IPS-18a (cell line): Measurements from ENCODE around the gene OR6T1.

Experiments
- H3K27ac ChIP-seq: one replicate; pipeline ENCODE4 v1.5.1; 2013; ENCODE audit warnings: low read length
- H3K27me3 ChIP-seq: one replicate; pipeline ENCODE4 v1.6.1; 2013; ENCODE audit warnings: mild to moderate bottlenecking, low read length; ENCODE audit not compliant: control insufficient read depth, insufficient read depth
- H3K36me3 ChIP-seq: one replicate; pipeline ENCODE4 v1.6.1; 2013; ENCODE audit warnings: low read depth, low read length; ENCODE audit not compliant: control insufficient read depth
- H3K4me1 ChIP-seq: one replicate; pipeline ENCODE4 v1.6.1; 2013; ENCODE audit warnings: low read depth, low read length; ENCODE audit not compliant: control insufficient read depth
- H3K4me3 ChIP-seq: one replicate; pipeline ENCODE4 v1.5.1; 2013; ENCODE audit warnings: low read length
- H3K9ac ChIP-seq: one replicate; pipeline ENCODE4 v1.6.1; 2013; ENCODE audit warnings: mild to moderate bottlenecking, low read length, moderate library complexity
- H3K9me3 ChIP-seq: one replicate; pipeline ENCODE4 v1.6.1; 2013; ENCODE audit warnings: low read depth, low read length; ENCODE audit not compliant: control insufficient read depth

Gene OR6T1

DNA sequence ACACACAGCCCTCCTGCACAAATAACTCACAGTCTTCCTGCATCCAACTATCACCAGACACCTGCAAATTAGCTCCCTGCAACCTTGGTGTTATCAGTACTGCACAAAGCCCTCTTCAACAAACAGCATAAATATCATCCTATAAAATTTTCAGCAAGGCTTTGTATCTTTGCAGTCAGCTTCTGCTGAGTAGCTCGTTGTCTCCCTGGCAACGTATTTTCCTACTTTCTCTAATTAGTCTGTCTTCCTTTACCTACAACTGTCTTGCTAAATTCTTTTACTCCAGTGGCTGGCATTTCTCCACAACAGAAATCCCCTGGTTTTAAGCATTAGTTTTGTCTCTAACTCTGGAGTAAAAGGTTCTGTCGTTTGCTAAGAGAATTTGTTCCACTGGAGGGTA lies 37.8 kb downstream of the OR6T1 start:
- Histone ChIP-seq H3K4me1 (peaks cover 6% of the 10 kb centered on the region), H3K9me3 (no peaks in the 10 kb centered on the region), H3K9ac (no peak overlapping the region), H3K27me3 (no peaks in the 10 kb centered on the region), H3K27ac (no peak overlapping the region), H3K36me3 (no peaks in the 10 kb centered on the region), H3K4me3 (no peak overlapping the region)

DNA sequence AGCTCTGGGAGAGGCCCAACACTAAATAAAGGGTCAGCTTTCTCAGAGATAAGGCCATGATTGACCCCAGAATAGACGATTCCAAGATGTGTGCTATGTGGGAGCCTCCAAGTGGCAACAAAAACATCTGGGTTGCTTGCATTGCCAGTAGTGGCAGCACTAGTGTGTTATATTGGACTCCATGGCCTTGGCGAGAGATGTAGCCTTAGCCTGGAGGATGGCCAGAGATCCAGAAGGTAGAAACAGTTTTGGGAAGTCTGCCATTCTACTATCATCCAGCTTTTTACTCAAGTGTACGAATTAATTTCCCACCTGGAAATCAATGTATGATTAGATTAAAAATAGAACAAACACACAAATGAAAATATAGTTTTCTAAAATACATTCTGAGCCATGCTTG lies 38.7 kb downstream of the OR6T1 start:
- Histone ChIP-seq H3K4me1 (peaks cover 6% of the 10 kb centered on the region), H3K9me3 (no peaks in the 10 kb centered on the region), H3K9ac (no peak overlapping the region)

GRCh38 chr11:123903932-123904331 lies 39.7 kb downstream of the OR6T1 start:
- Histone ChIP-seq H3K9me3 (no peaks in the 10 kb centered on the region), H3K36me3 (no peaks in the 10 kb centered on the region), H3K27ac (no peak overlapping the region), H3K4me3 (no peak overlapping the region), H3K4me1 (peaks cover 6% of the 10 kb centered on the region), H3K27me3 (no peaks in the 10 kb centered on the region), H3K9ac (no peak overlapping the region)

More for the DNA sequence above, 38.7 kb downstream of the OR6T1 start:
- no peak overlapping the region for H3K4me3 ChIP-seq
- H3K36me3 ChIP-seq: no peaks in the 10 kb centered on the region
- no peaks in the 10 kb centered on the region for H3K27me3 ChIP-seq
- H3K27ac ChIP-seq: no peak overlapping the region

GRCh38 chr11:123901867-123902266 lies 41.8 kb downstream of the OR6T1 start, which contains the start of gene OR8D4:
Gene OR8D4 (plus strand): TSS chr11:123902167. CDS start chr11:123906432, 4,265 bp downstream.
- H3K36me3 ChIP-seq: no peaks in the 10 kb centered on the region
- H3K4me1 ChIP-seq: peaks cover 6% of the 10 kb centered on the region
- H3K27ac ChIP-seq: no peak within 1 kb of the TSS
- H3K9ac ChIP-seq: no peak within 1 kb of the TSS
- no peaks in the 10 kb centered on the region for H3K9me3 ChIP-seq
- H3K4me3 ChIP-seq: no peak within 1 kb of the TSS
- H3K27me3 ChIP-seq: no peaks in the 10 kb centered on the region

GRCh38 chr11:123899792-123900191 lies 43.8 kb downstream of the OR6T1 start:
- no peaks in the 10 kb centered on the region for H3K27me3 ChIP-seq
- H3K36me3 ChIP-seq: no peaks in the 10 kb centered on the region
- H3K4me3 ChIP-seq: no peak overlapping the region
- H3K4me1 ChIP-seq: peaks cover 6% of the 10 kb centered on the region
- H3K9me3 ChIP-seq: no peaks in the 10 kb centered on the region
- no peak overlapping the region for H3K9ac ChIP-seq
- H3K27ac ChIP-seq: no peak overlapping the region
